SU-DHL-6 (cell line): ENCODE data around the gene NR2F1-AS1.

ENCODE experiments used
- H2AFZ ChIP-seq: fragments of 200-600 bp; sonication (generic); 2 replicates; pipeline ENCODE4 v1.6.1; 2014; ENCODE audit warnings: low read depth, mild to moderate bottlenecking, moderate library complexity, mixed read lengths, antibody characterized with exemption, low read length; ENCODE audit not compliant: severe bottlenecking
- H3F3A ChIP-seq: fragments of 200-600 bp; shearing (Covaris generic); 2 replicates; pipeline ENCODE4 v1.6.0; 2016; ENCODE audit warnings: antibody characterized with exemption, mild to moderate bottlenecking; ENCODE audit not compliant: insufficient read depth
- H3K27ac ChIP-seq: fragments of 200-600 bp; sonication (generic); 2 replicates; pipeline ENCODE4 v1.5.1; 2016; ENCODE audit warnings: low read depth, mild to moderate bottlenecking, low read length, moderate library complexity, mixed read lengths
- H3K27me3 ChIP-seq: fragments of 200-600 bp; sonication (generic), shearing (Covaris generic); 2 replicates; pipeline ENCODE4 v1.6.0; 2014; ENCODE audit warnings: mild to moderate bottlenecking, low read length
- H3K36me3 ChIP-seq: fragments of 200-600 bp; sonication (generic); 2 replicates; pipeline ENCODE4 v1.6.1; 2014; ENCODE audit warnings: mild to moderate bottlenecking, low read length, mixed read lengths
- H3K4me2 ChIP-seq: fragments of 300-600, 200-600 bp; shearing (Covaris generic), sonication (generic); 2 replicates; pipeline ENCODE4 v1.6.0; 2014; ENCODE audit warnings: low read length, low read depth, mild to moderate bottlenecking; ENCODE audit not compliant: poor library complexity, severe bottlenecking
- H3K4me3 ChIP-seq: fragments of 200-600 bp; sonication (generic); 2 replicates; pipeline ENCODE4 v1.5.1; 2014; ENCODE audit warnings: antibody characterized with exemption, low read length, mild to moderate bottlenecking, mixed read lengths; ENCODE audit not compliant: insufficient read depth, poor library complexity, severe bottlenecking
- H3K79me2 ChIP-seq: fragments of 200-600 bp; sonication (generic); 2 replicates; pipeline ENCODE4 v1.6.1; 2014; ENCODE audit warnings: mild to moderate bottlenecking, low read length, moderate library complexity; ENCODE audit not compliant: insufficient read depth
- H3K9ac ChIP-seq: fragments of 200-600 bp; sonication (generic); 2 replicates; pipeline ENCODE4 v1.7.0; 2014; ENCODE audit warnings: mild to moderate bottlenecking, low read length
- H3K9me2 ChIP-seq: fragments of 200-600 bp; sonication (generic); replicated peaks from 2 replicates; pipeline ENCODE4 v1.6.1; 2014; ENCODE audit warnings: low read length; ENCODE audit not compliant: insufficient read depth
- H3K9me3 ChIP-seq: fragments of 200-600 bp; sonication (generic); 2 replicates; pipeline ENCODE4 v1.6.1; 2014; ENCODE audit warnings: low read length, mixed read lengths; ENCODE audit not compliant: insufficient read depth
- H4K20me1 ChIP-seq: fragments of 200-600 bp; sonication (generic); 2 replicates; pipeline ENCODE4 v1.6.1; 2014; ENCODE audit warnings: low read depth, mild to moderate bottlenecking, antibody characterized with exemption, low read length, moderate library complexity, mixed read lengths
- EZH2phosphoT487 ChIP-seq: fragments of 200-600 bp; sonication (generic), shearing (Covaris generic); conservative IDR thresholded peaks from 2 replicates; pipeline ENCODE4 v1.6.1; 2018; ENCODE audit warnings: mild to moderate bottlenecking, antibody characterized with exemption, low read length, moderate library complexity, mixed read lengths
- TF ChIP-seq, protein P1 (sequence below): fragments of 200-600 bp; sonication (generic); IDR thresholded peaks from one replicate; pipeline ENCODE4 v1.5.1; 2017; ENCODE audit warnings: antibody characterized with exemption, mild to moderate bottlenecking, low read length, moderate library complexity; ENCODE audit not compliant: insufficient read depth, poor library complexity, severe bottlenecking

Gene NR2F1-AS1

DNA sequence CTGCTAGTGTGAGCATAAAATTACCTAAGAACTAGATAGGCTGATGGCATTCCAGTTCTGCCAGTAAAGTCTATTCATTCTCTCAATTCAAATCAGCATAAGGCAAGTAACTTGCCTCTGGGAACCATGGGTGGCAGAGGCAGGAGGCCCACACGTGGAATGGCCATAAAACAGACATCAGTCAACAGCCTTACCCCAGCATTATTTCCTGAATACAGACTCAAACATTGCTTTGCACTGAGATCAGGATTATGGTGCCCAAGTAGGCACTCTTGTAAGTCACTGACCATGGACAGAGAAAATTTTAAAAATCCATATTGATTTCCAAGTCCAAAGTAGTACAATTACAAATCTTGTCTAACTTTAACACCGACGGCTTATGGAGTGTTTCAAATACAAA, 157.7 kb downstream of the NR2F1-AS1 start:
- Histone ChIP-seq H3K4me3 (no peak overlapping the region), H3K36me3 (no peaks in the 10 kb centered on the region), H3K9me3 (no peaks in the 10 kb centered on the region), H2AFZ (no peak overlapping the region), H3K4me2 (no peak overlapping the region), H3K9me2 (no peaks in the 10 kb centered on the region), H3K27me3 (no peaks in the 10 kb centered on the region; the same call in 1 of the 2 replicates), H4K20me1 (no peaks in the 10 kb centered on the region), H3F3A (no peaks in the 10 kb centered on the region), H3K27ac (no peak overlapping the region), H3K9ac (no peak overlapping the region), H3K79me2 (no peaks in the 10 kb centered on the region)
- TF ChIP-seq EZH2phosphoT487, result no peak
- TF ChIP-seq, protein P1, sequence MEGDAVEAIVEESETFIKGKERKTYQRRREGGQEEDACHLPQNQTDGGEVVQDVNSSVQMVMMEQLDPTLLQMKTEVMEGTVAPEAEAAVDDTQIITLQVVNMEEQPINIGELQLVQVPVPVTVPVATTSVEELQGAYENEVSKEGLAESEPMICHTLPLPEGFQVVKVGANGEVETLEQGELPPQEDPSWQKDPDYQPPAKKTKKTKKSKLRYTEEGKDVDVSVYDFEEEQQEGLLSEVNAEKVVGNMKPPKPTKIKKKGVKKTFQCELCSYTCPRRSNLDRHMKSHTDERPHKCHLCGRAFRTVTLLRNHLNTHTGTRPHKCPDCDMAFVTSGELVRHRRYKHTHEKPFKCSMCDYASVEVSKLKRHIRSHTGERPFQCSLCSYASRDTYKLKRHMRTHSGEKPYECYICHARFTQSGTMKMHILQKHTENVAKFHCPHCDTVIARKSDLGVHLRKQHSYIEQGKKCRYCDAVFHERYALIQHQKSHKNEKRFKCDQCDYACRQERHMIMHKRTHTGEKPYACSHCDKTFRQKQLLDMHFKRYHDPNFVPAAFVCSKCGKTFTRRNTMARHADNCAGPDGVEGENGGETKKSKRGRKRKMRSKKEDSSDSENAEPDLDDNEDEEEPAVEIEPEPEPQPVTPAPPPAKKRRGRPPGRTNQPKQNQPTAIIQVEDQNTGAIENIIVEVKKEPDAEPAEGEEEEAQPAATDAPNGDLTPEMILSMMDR, result no peak

DNA sequence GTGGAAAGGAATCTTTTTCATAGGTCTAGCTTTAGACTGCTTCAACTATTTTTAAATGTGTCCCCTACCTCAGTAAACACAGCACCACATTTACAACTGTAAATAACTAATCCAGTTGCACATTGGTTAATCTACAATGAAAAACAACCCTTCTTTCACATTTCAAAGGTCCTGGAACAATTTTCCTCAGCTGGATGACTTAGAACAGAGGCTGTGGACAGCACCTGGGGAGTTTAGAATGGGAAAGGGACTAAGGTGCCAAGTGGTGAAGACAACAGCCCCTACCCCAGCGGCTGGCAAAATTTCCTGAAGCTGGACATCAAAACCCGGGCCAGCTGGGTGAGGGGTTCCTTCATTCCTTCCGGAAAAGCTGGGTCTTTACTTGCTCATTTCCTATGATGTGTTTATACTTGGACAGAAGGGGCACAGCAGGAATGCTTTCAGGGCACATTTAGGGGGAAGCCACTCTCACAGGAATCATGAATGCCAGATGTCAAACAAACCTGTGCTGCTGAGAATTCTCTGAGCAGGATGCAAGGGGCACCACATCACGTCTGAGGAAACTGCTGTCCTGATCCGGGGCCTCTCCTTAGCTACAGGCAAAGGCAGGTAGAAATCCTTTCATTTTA, 158.3 kb downstream of the NR2F1-AS1 start:
- no peaks in the 10 kb centered on the region for H3K9me3 ChIP-seq
- H2AFZ ChIP-seq, result no peak overlapping the region
- no peak overlapping the region for H3K9ac ChIP-seq
- no peak overlapping the region for H3K4me3 ChIP-seq
- no peaks in the 10 kb centered on the region; the same call in 1 of the 2 replicates for H3K27me3 ChIP-seq
- H3K27ac ChIP-seq, result no peak overlapping the region
- TF ChIP-seq, protein P1, result no peak
- no peak for TF ChIP-seq EZH2phosphoT487
- H3F3A ChIP-seq, result no peaks in the 10 kb centered on the region
- H3K79me2 ChIP-seq, result no peaks in the 10 kb centered on the region
- H3K4me2 ChIP-seq, result no peak overlapping the region
- H3K9me2 ChIP-seq, result no peaks in the 10 kb centered on the region
- H3K36me3 ChIP-seq, result no peaks in the 10 kb centered on the region
- no peaks in the 10 kb centered on the region for H4K20me1 ChIP-seq

DNA sequence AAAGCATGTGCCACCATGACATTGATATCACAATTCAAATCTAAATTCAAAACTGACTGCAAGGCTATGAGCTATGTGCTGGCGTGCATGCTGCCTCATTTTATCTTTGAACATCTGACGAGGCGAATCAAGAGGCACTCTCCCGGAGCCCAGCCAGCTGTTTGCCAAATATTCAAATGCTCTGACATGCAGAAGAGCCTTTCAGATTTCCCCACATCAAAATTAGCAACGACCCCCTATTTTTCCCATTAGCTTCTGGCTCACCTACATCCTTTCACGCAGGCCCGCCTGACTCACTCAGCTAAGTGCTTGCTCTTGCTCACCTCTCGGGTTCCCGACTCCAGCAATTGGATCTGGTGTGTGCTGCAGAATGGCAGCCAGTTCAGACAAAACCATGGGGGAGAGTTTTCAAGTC, 159.0 kb downstream of the NR2F1-AS1 start:
- H3K4me2 ChIP-seq, result no peak overlapping the region
- no peak overlapping the region for H3K9ac ChIP-seq
- H3K79me2 ChIP-seq, result no peaks in the 10 kb centered on the region
- no peak overlapping the region for H2AFZ ChIP-seq
- H3K27me3 ChIP-seq, result no peaks in the 10 kb centered on the region; the same call in 1 of the 2 replicates
- H3K4me3 ChIP-seq, result no peak overlapping the region
- no peaks in the 10 kb centered on the region for H3K9me3 ChIP-seq
- no peaks in the 10 kb centered on the region for H3F3A ChIP-seq
- TF ChIP-seq EZH2phosphoT487, result no peak
- TF ChIP-seq, protein P1, result no peak
- no peaks in the 10 kb centered on the region for H3K9me2 ChIP-seq
- H3K27ac ChIP-seq, result no peak overlapping the region
- no peaks in the 10 kb centered on the region for H4K20me1 ChIP-seq
- H3K36me3 ChIP-seq, result no peaks in the 10 kb centered on the region
